ENCODE results near the gene RGS9BP.

RGS9BP gene

GRCh38 chr19:32666084-32666483 is 9.6 kb upstream of the RGS9BP start:
- Histone ChIP-seq H3K27ac (no peak overlapping the region), H4K20me1 (peaks cover 100% of the 10 kb centered on the region), H3K4me1 (peaks cover 26% of the 10 kb centered on the region), H3K27me3 (no peaks in the 10 kb centered on the region), H3K4me3 (no peak overlapping the region), H3K9ac (no peak overlapping the region), H3K36me3 (peaks cover 73% of the 10 kb centered on the region), H3K9me3 (no peaks in the 10 kb centered on the region), H3K4me2 (no peak overlapping the region)
- TF ChIP-seq Cebpa-rat (IDR thresholded peaks at IDR 0.05): no peak

GRCh38 chr19:32669310-32669709 is 6.3 kb upstream of the RGS9BP start:
- Histone ChIP-seq H3K4me1 (peaks cover 49% of the 10 kb centered on the region), H3K4me3 (no peak overlapping the region), H3K27me3 (no peaks in the 10 kb centered on the region), H3K9ac (no peak overlapping the region), H3K36me3 (peaks cover 54% of the 10 kb centered on the region), H3K9me3 (no peaks in the 10 kb centered on the region), H3K27ac (no peak overlapping the region), H3K4me2 (no peak overlapping the region), H4K20me1 (peaks cover 100% of the 10 kb centered on the region)
- no peak for TF ChIP-seq Cebpa-rat (IDR thresholded peaks at IDR 0.05)

GRCh38 chr19:32671883-32672593 is 3.6 kb upstream of the RGS9BP start:
- H3K4me2 ChIP-seq: peak overlapping the region; percentile 95
- H3K4me3 ChIP-seq: no peak overlapping the region

GRCh38 chr19:32672841-32673240 is 2.8 kb upstream of the RGS9BP start:
- Histone ChIP-seq H4K20me1 (peaks cover 82% of the 10 kb centered on the region), H3K27ac (0 out of 2 replicates have a peak overlapping the region, but pooled peaks have one; percentile 35), H3K9ac (peak overlapping the region; percentile 84), H3K36me3 (peaks cover 28% of the 10 kb centered on the region), H3K4me1 (peaks cover 63% of the 10 kb centered on the region), H3K27me3 (peaks cover 22% of the 10 kb centered on the region), H3K9me3 (no peaks in the 10 kb centered on the region), H3K4me2 (peak overlapping the region; percentile 95), H3K4me3 (peak overlapping the region; percentile 94)
- no peak for TF ChIP-seq Cebpa-rat (IDR thresholded peaks at IDR 0.05)

More at GRCh38 chr19:32671883-32672593, 3.6 kb upstream of the RGS9BP start:
- peaks cover 62% of the 10 kb centered on the region for H3K4me1 ChIP-seq
- no peak for TF ChIP-seq Cebpa-rat (IDR thresholded peaks at IDR 0.05)
- no peak overlapping the region for H3K27ac ChIP-seq
- H3K9me3 ChIP-seq: no peaks in the 10 kb centered on the region
- H4K20me1 ChIP-seq: peaks cover 88% of the 10 kb centered on the region
- H3K9ac ChIP-seq: peak overlapping the region; percentile 84; the same call in 1 of the 2 replicates
- H3K27me3 ChIP-seq: peaks cover 13% of the 10 kb centered on the region
- peaks cover 36% of the 10 kb centered on the region for H3K36me3 ChIP-seq

GRCh38 chr19:32673573-32673972 is 2.1 kb upstream of the RGS9BP start:
- no peak for TF ChIP-seq Cebpa-rat (IDR thresholded peaks at IDR 0.05)
- Histone ChIP-seq H3K9me3 (no peaks in the 10 kb centered on the region), H3K27me3 (peaks cover 22% of the 10 kb centered on the region), H3K4me3 (peak overlapping the region; percentile 94), H3K27ac (no peak overlapping the region), H3K9ac (peak overlapping the region; percentile 84), H3K4me2 (peak overlapping the region; percentile 95), H3K4me1 (peaks cover 63% of the 10 kb centered on the region), H3K36me3 (peaks cover 21% of the 10 kb centered on the region), H4K20me1 (peaks cover 74% of the 10 kb centered on the region)

- peaks cover 62% of the 10 kb centered on the region for H3K4me1 ChIP-seq
- peak overlapping the region; percentile 81 for H3K27ac ChIP-seq
- peaks cover 13% of the 10 kb centered on the region for H3K36me3 ChIP-seq
- peaks cover 67% of the 10 kb centered on the region for H4K20me1 ChIP-seq
- H3K4me2 ChIP-seq: peak overlapping the region; percentile 95
- peak overlapping the region; percentile 94 for H3K4me3 ChIP-seq
- no peaks in the 10 kb centered on the region for H3K9me3 ChIP-seq
- H3K9ac ChIP-seq: peak overlapping the region; percentile 84
- TF ChIP-seq Cebpa-rat (IDR thresholded peaks at IDR 0.05): no peak
- H3K27me3 ChIP-seq: peaks cover 22% of the 10 kb centered on the region
Measured at GRCh38 chr19:32674153-32674930, 1.3 kb upstream of the RGS9BP start.

GRCh38 chr19:32674931-32675719 is 523 bp upstream of the RGS9BP start, which contains the start of gene ANKRD27:
ANKRD27 (minus strand) TSS chr19:32675180; CDS start chr19:32659015, 16,165 bp downstream.
- Histone ChIP-seq H3K27ac (peak within 1 kb of the TSS; percentile 81), H3K4me3 (peak within 1 kb of the TSS; percentile 94), H3K9ac (peak within 1 kb of the TSS; percentile 84), H3K9me3 (no peaks in the 10 kb centered on the region), H3K4me2 (peak within 1 kb of the TSS; percentile 95), H3K27me3 (peaks cover 22% of the 10 kb centered on the region), H4K20me1 (peaks cover 59% of the 10 kb centered on the region), H3K36me3 (peaks cover 6% of the 10 kb centered on the region; the same call in 1 of the 2 replicates), H3K4me1 (peaks cover 54% of the 10 kb centered on the region)
- TF ChIP-seq Cebpa-rat (IDR thresholded peaks at IDR 0.05): no peak

GRCh38 chr19:32676186-32676894 is 692 bp downstream of the RGS9BP start:
- peaks cover 47% of the 10 kb centered on the region for H4K20me1 ChIP-seq
- H3K36me3 ChIP-seq: no peaks in the 10 kb centered on the region
- H3K4me2 ChIP-seq: peak overlapping the region; percentile 93
- TF ChIP-seq Cebpa-rat (IDR thresholded peaks at IDR 0.05): no peak
- H3K4me1 ChIP-seq: peaks cover 43% of the 10 kb centered on the region
- H3K9ac ChIP-seq: peak overlapping the region; percentile 60; the same call in 1 of the 2 replicates
- peaks cover 22% of the 10 kb centered on the region for H3K27me3 ChIP-seq
- H3K4me3 ChIP-seq: peak overlapping the region; percentile 94
- no peak overlapping the region for H3K27ac ChIP-seq
- no peaks in the 10 kb centered on the region for H3K9me3 ChIP-seq

GRCh38 chr19:32676895-32677359 is 1.3 kb downstream of the RGS9BP start:
- Histone ChIP-seq H3K9ac (no peak overlapping the region), H3K27me3 (peaks cover 22% of the 10 kb centered on the region), H3K4me1 (peaks cover 37% of the 10 kb centered on the region), H4K20me1 (peaks cover 41% of the 10 kb centered on the region), H3K4me2 (peak overlapping the region; percentile 93), H3K36me3 (no peaks in the 10 kb centered on the region), H3K9me3 (no peaks in the 10 kb centered on the region), H3K4me3 (0 out of 2 replicates have a peak overlapping the region, but pooled peaks have one; percentile 94), H3K27ac (no peak overlapping the region)
- no peak for TF ChIP-seq Cebpa-rat (IDR thresholded peaks at IDR 0.05)

Data from BLaER1 (cell line).